H9 (cell line): ENCODE measurements around the gene NOX5. TPM values are rescaled to one million over a fixed set of nuclear protein-coding genes. Genes with fewer than 3 reads are reported as not detected.

ENCODE experiments used
- DNase-seq: peaks from one replicate; pipeline ENCODE4 v3.0.0-alpha.2; 2017
- H2AFZ ChIP-seq: one replicate; pipeline ENCODE4 v1.6.1; 2013; ENCODE audit warnings: mild to moderate bottlenecking, low read length, control low read depth, moderate library complexity
- H2AK5ac ChIP-seq: 2 replicates; pipeline ENCODE4 v1.6.1; 2013; ENCODE audit warnings: low read length, control low read depth, mixed read lengths; ENCODE audit not compliant: insufficient read length
- H2BK120ac ChIP-seq: one replicate; pipeline ENCODE4 v1.6.1; 2013; ENCODE audit warnings: low read depth, mild to moderate bottlenecking, low read length, control low read depth, inconsistent platforms; ENCODE audit not compliant: poor library complexity, severe bottlenecking
- H2BK12ac ChIP-seq: 2 replicates; pipeline ENCODE4 v1.6.1; 2013; ENCODE audit warnings: low read length, control low read depth, mixed read lengths, low read depth; ENCODE audit not compliant: insufficient read length
- H2BK15ac ChIP-seq: 2 replicates; pipeline ENCODE4 v1.6.1; 2013; ENCODE audit warnings: low read depth, low read length, control low read depth
- H2BK20ac ChIP-seq: one replicate; pipeline ENCODE4 v1.6.1; 2013; ENCODE audit warnings: low read depth, mild to moderate bottlenecking, low read length, control low read depth, inconsistent platforms; ENCODE audit not compliant: poor library complexity, severe bottlenecking
- H2BK5ac ChIP-seq: 2 replicates; pipeline ENCODE4 v1.6.1; 2013; ENCODE audit warnings: low read length, control low read depth, mixed read lengths; ENCODE audit not compliant: insufficient read length
- H3K14ac ChIP-seq: 2 replicates; pipeline ENCODE4 v1.6.1; 2013; ENCODE audit warnings: low read length, control low read depth; ENCODE audit not compliant: insufficient read depth
- H3K18ac ChIP-seq: 2 replicates; pipeline ENCODE4 v1.6.1; 2013; ENCODE audit warnings: low read depth, mild to moderate bottlenecking, mixed read lengths, low read length, control low read depth; ENCODE audit not compliant: insufficient read length
- H3K23ac ChIP-seq: 2 replicates; pipeline ENCODE4 v1.6.1; 2013; ENCODE audit warnings: low read length, control low read depth, mixed read lengths, low read depth; ENCODE audit not compliant: insufficient read length
- H3K23me2 ChIP-seq: 2 replicates; pipeline ENCODE4 v1.6.1; 2013; ENCODE audit warnings: low read depth, mild to moderate bottlenecking, mixed read lengths, low read length, control low read depth; ENCODE audit not compliant: insufficient read length, poor library complexity, severe bottlenecking
- H3K27ac ChIP-seq: 2 replicates; pipeline ENCODE4 v1.5.1; 2013; ENCODE audit warnings: low read length, control low read depth, mixed read lengths, low read depth; ENCODE audit not compliant: insufficient read length
- H3K27me3 ChIP-seq: 2 replicates; pipeline ENCODE4 v1.6.1; 2013; ENCODE audit warnings: low read length, control low read depth, inconsistent platforms; ENCODE audit not compliant: insufficient read depth
- H3K4ac ChIP-seq: 2 replicates; pipeline ENCODE4 v1.6.1; 2013; ENCODE audit warnings: low read depth, mild to moderate bottlenecking, control low read depth, inconsistent platforms, low read length, moderate library complexity
- H3K4me1 ChIP-seq: 2 replicates; pipeline ENCODE4 v1.6.1; 2013; ENCODE audit warnings: low read length, control low read depth, inconsistent platforms; ENCODE audit not compliant: insufficient read depth
- H3K4me2 ChIP-seq: 2 replicates; pipeline ENCODE4 v1.6.1; 2013; ENCODE audit warnings: low read length, control low read depth, mixed read lengths; ENCODE audit not compliant: insufficient read length, insufficient read depth
- H3K56ac ChIP-seq: 2 replicates; pipeline ENCODE4 v1.6.1; 2013; ENCODE audit warnings: low read depth, mild to moderate bottlenecking, mixed read lengths, low read length, control low read depth; ENCODE audit not compliant: insufficient read length
- H3K79me1 ChIP-seq: 2 replicates; pipeline ENCODE4 v1.6.1; 2013; ENCODE audit warnings: low read depth, mild to moderate bottlenecking, moderate library complexity, low read length, control low read depth, inconsistent platforms; ENCODE audit not compliant: insufficient read depth, poor library complexity, severe bottlenecking
- H3K79me2 ChIP-seq: 2 replicates; pipeline ENCODE4 v1.6.1; 2013; ENCODE audit warnings: low read length, control low read depth, inconsistent platforms; ENCODE audit not compliant: insufficient read depth
- H3K9ac ChIP-seq: 2 replicates; pipeline ENCODE4 v1.6.1; 2013; ENCODE audit warnings: low read length, control low read depth, mixed read lengths; ENCODE audit not compliant: insufficient read length; ENCODE audit errors: extremely low read depth
- H3K9me3 ChIP-seq: one replicate; pipeline ENCODE4 v1.6.1; 2013; ENCODE audit warnings: low read depth, low read length, inconsistent platforms; ENCODE audit not compliant: control insufficient read depth
- H3T11ph ChIP-seq: one replicate; pipeline ENCODE4 v1.6.1; 2013; ENCODE audit warnings: mild to moderate bottlenecking, low read length, control low read depth, inconsistent platforms
- H4K20me1 ChIP-seq: one replicate; pipeline ENCODE4 v1.6.1; 2013; ENCODE audit not compliant: control insufficient read depth, insufficient read length, insufficient read depth
- H4K5ac ChIP-seq: 2 replicates; pipeline ENCODE4 v1.6.1; 2013; ENCODE audit warnings: low read depth, mild to moderate bottlenecking, mixed read lengths, low read length, control low read depth; ENCODE audit not compliant: insufficient read length
- H4K8ac ChIP-seq: replicated peaks from 2 replicates; pipeline ENCODE4 v1.6.1; 2013; ENCODE audit warnings: low read length, control low read depth, mixed read lengths, low read depth; ENCODE audit not compliant: insufficient read length
- H4K91ac ChIP-seq: 2 replicates; pipeline ENCODE4 v1.6.1; 2013; ENCODE audit warnings: low read depth, mild to moderate bottlenecking, moderate library complexity, mixed read lengths, low read length, control low read depth; ENCODE audit not compliant: insufficient read length
- H3K27ac Mint-ChIP-seq, 3 experiments: 2 replicates in 2 of 3; 3 replicates in 1 of 3; pipeline ENCODE4 v1.8.0; 2020 to 2021; ENCODE audit warnings: mixed read lengths in 3 of 3, mild to moderate bottlenecking in 1 of 3, moderate library complexity in 1 of 3
- H3K27me3 Mint-ChIP-seq: 2 replicates; pipeline ENCODE4 v1.8.0; 2021; ENCODE audit warnings: low read depth, mild to moderate bottlenecking, moderate library complexity, mixed read lengths
- H3K36me3 Mint-ChIP-seq, 3 experiments: 2 replicates in 2 of 3; 3 replicates in 1 of 3; pipeline ENCODE4 v1.8.0; 2020 to 2021; ENCODE audit warnings: low read depth in 3 of 3, mixed read lengths in 3 of 3; ENCODE audit not compliant: insufficient read depth in 1 of 3
- H3K4me1 Mint-ChIP-seq, 2 experiments: 2 replicates each; pipeline ENCODE4 v1.8.0; 2020; ENCODE audit warnings: mixed read lengths in 2 of 2
- H3K4me3 Mint-ChIP-seq, 2 experiments: 2 replicates in 1 of 2; 3 replicates in 1 of 2; pipeline ENCODE4 v1.8.0; 2020 to 2021; ENCODE audit warnings: mild to moderate bottlenecking in 2 of 2, mixed read lengths in 2 of 2, moderate library complexity in 1 of 2
- H3K9me3 Mint-ChIP-seq, 2 experiments: 2 replicates in 1 of 2; 3 replicates in 1 of 2; pipeline ENCODE4 v1.8.0; 2020; ENCODE audit warnings: mild to moderate bottlenecking in 2 of 2, mixed read lengths in 2 of 2, moderate library complexity in 1 of 2
- total RNA-seq: library from RNA; stranded (reverse); gene quantifications from 2 replicates; pipeline ENCODE4 v1.2.1, GENCODE V29; 2021
- TF ChIP-seq, protein P1 (sequence below): fragments of 200-600 bp; sonication (generic); conservative IDR thresholded peaks from 3 replicates; pipeline ENCODE4 v1.8.0; 2021; ENCODE audit warnings: antibody characterized with exemption, mild to moderate bottlenecking

The NOX5 gene
- total RNA-seq, 1 experiment from 2014 or later: 0.04 TPM

DNA sequence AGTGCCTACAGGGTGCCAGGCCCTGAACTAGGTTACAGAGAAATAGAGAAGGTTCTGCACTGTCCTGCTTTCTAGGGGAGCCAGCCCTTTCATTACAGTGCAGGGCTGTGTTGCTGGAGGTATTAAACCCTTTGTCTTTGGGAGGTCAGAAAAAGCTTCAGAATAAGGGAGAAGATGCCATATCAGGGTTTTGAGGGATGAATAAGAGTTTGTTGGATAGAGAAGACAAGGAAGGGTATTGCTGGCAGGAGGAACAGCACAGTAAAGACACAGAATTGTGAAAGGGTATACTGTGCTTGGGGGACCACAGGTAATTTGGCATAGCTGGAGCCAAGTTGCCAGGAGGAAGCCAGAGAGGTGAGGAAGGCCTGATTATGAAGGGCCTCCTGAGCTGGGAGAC lies 23.0 kb downstream of the NOX5 start:
- TF ChIP-seq, protein P1, sequence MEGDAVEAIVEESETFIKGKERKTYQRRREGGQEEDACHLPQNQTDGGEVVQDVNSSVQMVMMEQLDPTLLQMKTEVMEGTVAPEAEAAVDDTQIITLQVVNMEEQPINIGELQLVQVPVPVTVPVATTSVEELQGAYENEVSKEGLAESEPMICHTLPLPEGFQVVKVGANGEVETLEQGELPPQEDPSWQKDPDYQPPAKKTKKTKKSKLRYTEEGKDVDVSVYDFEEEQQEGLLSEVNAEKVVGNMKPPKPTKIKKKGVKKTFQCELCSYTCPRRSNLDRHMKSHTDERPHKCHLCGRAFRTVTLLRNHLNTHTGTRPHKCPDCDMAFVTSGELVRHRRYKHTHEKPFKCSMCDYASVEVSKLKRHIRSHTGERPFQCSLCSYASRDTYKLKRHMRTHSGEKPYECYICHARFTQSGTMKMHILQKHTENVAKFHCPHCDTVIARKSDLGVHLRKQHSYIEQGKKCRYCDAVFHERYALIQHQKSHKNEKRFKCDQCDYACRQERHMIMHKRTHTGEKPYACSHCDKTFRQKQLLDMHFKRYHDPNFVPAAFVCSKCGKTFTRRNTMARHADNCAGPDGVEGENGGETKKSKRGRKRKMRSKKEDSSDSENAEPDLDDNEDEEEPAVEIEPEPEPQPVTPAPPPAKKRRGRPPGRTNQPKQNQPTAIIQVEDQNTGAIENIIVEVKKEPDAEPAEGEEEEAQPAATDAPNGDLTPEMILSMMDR: no peak
- no peak overlapping the region for H4K91ac ChIP-seq
- no peak overlapping the region for H3K23ac ChIP-seq
- no peaks in the 10 kb centered on the region for H3K79me2 ChIP-seq
- H2BK12ac ChIP-seq: no peak overlapping the region
- no peaks in the 10 kb centered on the region for H3K79me1 ChIP-seq
- no peak overlapping the region for H3K27ac ChIP-seq
- no peak overlapping the region for H3T11ph ChIP-seq
- no peaks in the 10 kb centered on the region for H3K23me2 ChIP-seq
- Mint-ChIP-seq H3K4me3 (no peak overlapping the region), H3K27me3 (peaks cover 26% of the 10 kb centered on the region), H3K36me3 (peaks cover 0 to 2% (median 0%) of the 10 kb centered on the region in 3 experiments; a peak in 1 of 7 replicates), H3K4me1 (peaks cover 0 to 2% of the 10 kb centered on the region in 2 experiments; a peak in 1 of 4 replicates), H3K9me3 (no peaks in the 10 kb centered on the region), H3K27ac (no peak overlapping the region)
- H3K9ac ChIP-seq: no peak overlapping the region
- no peak for DNase-seq
- H2BK120ac ChIP-seq: no peak overlapping the region
- H4K5ac ChIP-seq: no peak overlapping the region
- no peak overlapping the region for H3K56ac ChIP-seq
- H2AFZ ChIP-seq: no peak overlapping the region
- H3K4me2 ChIP-seq: no peak overlapping the region
- H3K4me1 ChIP-seq: no peaks in the 10 kb centered on the region
- H3K14ac ChIP-seq: no peak overlapping the region
- no peak overlapping the region for H2BK20ac ChIP-seq
- H2AK5ac ChIP-seq: no peak overlapping the region
- H3K18ac ChIP-seq: no peak overlapping the region
- H4K8ac ChIP-seq: no peak overlapping the region
- H2BK15ac ChIP-seq: no peak overlapping the region
- H3K27me3 ChIP-seq: no peaks in the 10 kb centered on the region; the same call in 1 of the 2 replicates
- no peaks in the 10 kb centered on the region for H3K9me3 ChIP-seq
- no peak overlapping the region for H2BK5ac ChIP-seq
- no peak overlapping the region for H3K4ac ChIP-seq
- no peaks in the 10 kb centered on the region for H4K20me1 ChIP-seq
